RWPE1 (cell line): ENCODE data around the gene CD9.

ENCODE experiments used
- CTCF ChIA-PET: fragments of 350-600 bp; sonication (Branson Sonifier 250); formaldehyde crosslinking; extraction: SDS; loops from one replicate; lab custom pipeline; 2021; lab: Yijun Ruan, JAX
- POLR2A ChIA-PET: fragments of 400-600 bp; formaldehyde crosslinking; extraction: SDS; loops from one replicate; lab custom pipeline; 2020; ENCODE audit warnings: antibody characterized with exemption; ENCODE audit not compliant: low non-redundant PET; lab: Yijun Ruan, JAX
- DNase-seq: peaks from one replicate; pipeline ENCODE4 v3.0.0; 2012; ENCODE audit warnings: low spot score
- H3K27ac ChIP-seq: fragments of 450-650 bp; 2 replicates; pipeline ENCODE4 v1.5.1; 2017
- CTCF ChIP-seq: fragments of 450-650 bp; conservative IDR thresholded peaks from 2 replicates; pipeline ENCODE4 v1.5.1; 2017; ENCODE audit warnings: low read depth, mild to moderate bottlenecking

The CD9 gene

DNA sequence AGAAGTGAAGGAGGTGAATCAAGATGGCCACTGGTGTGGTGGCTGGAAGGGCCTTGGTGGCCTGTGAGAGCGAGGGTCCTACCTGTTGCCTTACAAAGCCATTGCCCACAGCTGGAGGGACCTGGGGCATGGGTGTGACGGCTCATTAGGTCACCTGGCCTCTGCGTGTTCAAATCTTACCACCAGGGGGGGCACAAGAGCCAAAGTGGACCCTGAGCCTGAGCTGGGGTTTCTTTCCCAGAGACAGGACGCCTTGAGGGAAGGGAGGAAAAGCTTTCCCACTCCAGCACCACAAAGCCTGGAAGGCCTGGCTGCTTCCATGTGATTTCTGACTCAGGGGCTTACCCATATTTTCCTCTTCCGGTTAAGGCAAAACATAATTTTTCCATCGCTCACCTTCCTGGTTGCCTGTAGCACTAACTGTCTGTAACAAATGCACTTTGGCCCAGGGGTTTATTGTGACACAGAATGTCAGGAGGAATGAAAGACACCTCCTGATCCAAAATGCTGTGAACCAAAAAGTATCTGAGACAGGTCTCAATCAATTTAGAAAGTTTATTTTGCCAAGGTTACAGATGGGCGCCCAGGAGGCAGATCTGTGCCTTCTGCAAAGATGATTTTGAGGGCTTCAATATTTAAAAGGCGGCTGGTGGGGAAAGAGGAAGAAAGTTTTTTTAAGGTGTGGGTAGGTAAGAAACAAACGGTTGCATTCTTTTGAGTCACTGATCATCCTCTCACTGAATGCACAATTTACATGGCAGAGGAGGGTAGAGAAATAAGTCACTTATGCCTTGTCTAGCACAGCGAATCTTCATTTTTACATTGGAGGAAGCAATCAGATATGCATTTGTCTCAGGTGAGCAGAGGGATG lies 4.3 kb upstream of the CD9 start:
- DNase-seq: peak; percentile 93
- CTCF ChIA-PET: interaction anchor here (0.5 to 2.2 kb wide), 26 partner anchors 11 to 340 kb away, joined by 3 to 20 read pairs (median 4); no protein-coding TSS in a partner anchor
- POLR2A ChIA-PET: interaction anchor here (0.6 kb wide), 2 partner anchors 10 to 270 kb away, joined by 3 read pairs; no protein-coding TSS in a partner anchor
- peak overlapping the region; percentile 67 for H3K27ac ChIP-seq
- peak; percentile 73 for TF ChIP-seq CTCF

GRCh38 chr12:6198051-6198450 lies 2.1 kb upstream of the CD9 start:
- no peak for TF ChIP-seq CTCF
- no peak for DNase-seq
- ChIA-PET POLR2A (no interaction called here), CTCF (no interaction called here)
- H3K27ac ChIP-seq: peak overlapping the region; percentile 17; the same call in 1 of the 2 replicates

GRCh38 chr12:6198556-6198955 lies 1.6 kb upstream of the CD9 start:
- POLR2A ChIA-PET: no interaction called here
- peak overlapping the region; percentile 17 for H3K27ac ChIP-seq
- no peak for TF ChIP-seq CTCF
- DNase-seq: no peak
- CTCF ChIA-PET: interaction anchor here (6.4 kb wide), 1 partner anchor 80 kb away, joined by 28 read pairs; no protein-coding TSS in a partner anchor

GRCh38 chr12:6198985-6199530 lies 1.1 kb upstream of the CD9 start:
- ChIA-PET CTCF (interaction anchor here (0.6 to 6.4 kb wide), 2 partner anchors 80 to 86 kb away, joined by 3 to 28 read pairs; no protein-coding TSS in a partner anchor), POLR2A (interaction anchor here (0.6 kb wide), 1 partner anchor 18 kb away, joined by 3 read pairs; no protein-coding TSS in a partner anchor)
- peak overlapping the region; percentile 87 for H3K27ac ChIP-seq
- no peak for DNase-seq
- TF ChIP-seq CTCF: no peak

DNA sequence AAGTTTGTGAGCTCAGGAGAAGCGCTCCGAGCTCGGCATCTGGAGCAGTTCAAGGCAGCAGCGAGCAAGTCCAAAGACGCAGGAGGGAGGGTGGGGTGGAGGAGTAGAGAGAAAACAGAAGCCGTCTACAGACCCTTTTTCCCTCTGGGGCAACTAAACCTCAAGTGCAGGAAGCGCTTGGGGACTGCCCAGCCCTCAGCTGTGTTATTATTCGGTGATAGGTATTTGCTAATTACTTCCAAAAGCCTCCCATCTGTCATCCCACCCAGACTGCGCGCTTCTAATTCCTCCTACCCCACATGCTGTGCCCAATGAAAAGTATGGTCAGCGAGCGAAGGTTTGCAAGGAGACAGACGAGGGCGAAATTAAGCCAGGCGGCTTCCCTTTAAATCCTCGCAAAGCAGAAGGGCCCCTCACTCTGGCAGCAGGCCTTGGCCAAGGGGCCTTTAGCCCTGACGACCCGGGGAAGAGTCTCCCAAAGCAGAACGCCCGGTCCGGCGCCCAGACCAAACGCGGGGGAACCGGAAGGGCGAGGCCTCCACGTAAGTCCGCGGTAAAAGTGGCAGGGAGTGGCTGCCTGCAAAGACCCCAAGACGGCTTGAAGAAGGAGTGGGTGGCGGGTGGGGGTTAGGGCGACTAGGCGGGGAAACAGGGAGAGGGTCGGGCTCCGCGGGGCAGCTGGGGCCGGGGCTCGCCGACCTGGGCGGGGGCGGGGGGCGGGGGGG lies 507 bp upstream of the CD9 start:
- TF ChIP-seq CTCF: no peak
- ChIA-PET CTCF (interaction anchor here (0.6 to 6.4 kb wide), 5 partner anchors 15 to 265 kb away, joined by 3 to 28 read pairs (median 4); no protein-coding TSS in a partner anchor), POLR2A (interaction anchor here (0.6 kb wide), 1 partner anchor 18 kb away, joined by 3 read pairs; no protein-coding TSS in a partner anchor)
- no peak for DNase-seq
- peak overlapping the region; percentile 87 for H3K27ac ChIP-seq
